NCI-H1694 (cell line): ENCODE results near the gene MLXIPL.
"Not testable (repeated sequence)": the region's sequence is repeated elsewhere in the genome, so short reads cannot be mapped to it uniquely, and the experiment has no call there.

ENCODE experiments used
- DNase-seq: peaks from one replicate; lab custom pipeline; 2025; lab: John Stamatoyannopoulos, UW

The MLXIPL gene

GRCh38 chr7:73623798-73624668, at the start of gene MLXIPL:
TSS of gene MLXIPL (minus strand) at chr7:73624522. CDS start at chr7:73624492, 30 bp downstream.
- DNase-seq = peak; percentile 61

GRCh38 chr7:73671857-73672445, 47.6 kb upstream of the MLXIPL start:
- no peak for DNase-seq

GRCh38 chr7:73671322-73671661, 47.0 kb upstream of the MLXIPL start:
- no peak for DNase-seq

GRCh38 chr7:73669858-73670385, 45.6 kb upstream of the MLXIPL start:
- no peak for DNase-seq

GRCh38 chr7:73669288-73669701, 45.0 kb upstream of the MLXIPL start:
- DNase-seq = no peak

GRCh38 chr7:73668886-73669230, 44.5 kb upstream of the MLXIPL start:
- DNase-seq = no peak

- peak; percentile 86 for DNase-seq
Observed at GRCh38 chr7:73668103-73668885, 44.0 kb upstream of the MLXIPL start.

- peak; percentile 80 for DNase-seq
Observed at GRCh38 chr7:73667344-73668102, 43.2 kb upstream of the MLXIPL start, which contains the start of gene VPS37D. TSS of gene VPS37D (plus strand) at chr7:73667831. CDS start at chr7:73667959, 128 bp downstream.

GRCh38 chr7:73663033-73663432, 38.7 kb upstream of the MLXIPL start:
- no peak for DNase-seq

GRCh38 chr7:73660594-73660993, 36.3 kb upstream of the MLXIPL start:
- DNase-seq = not testable (repeated sequence)

GRCh38 chr7:73659983-73660382, 35.7 kb upstream of the MLXIPL start:
- DNase-seq = no peak

GRCh38 chr7:73655309-73655708, 31.0 kb upstream of the MLXIPL start:
- DNase-seq = not testable (repeated sequence)

- no peak for DNase-seq
Observed at GRCh38 chr7:73652541-73652949, 28.2 kb upstream of the MLXIPL start.

- DNase-seq = no peak
Observed at GRCh38 chr7:73650524-73650923, 26.2 kb upstream of the MLXIPL start.

- no peak for DNase-seq
Observed at GRCh38 chr7:73649576-73649975, 25.3 kb upstream of the MLXIPL start.

- DNase-seq = no peak
Observed at GRCh38 chr7:73648593-73649332, 24.4 kb upstream of the MLXIPL start.

GRCh38 chr7:73647725-73648592, 23.6 kb upstream of the MLXIPL start:
- DNase-seq = peak; percentile 11

GRCh38 chr7:73646785-73647724, 22.7 kb upstream of the MLXIPL start:
- DNase-seq = no peak

- DNase-seq = no peak
Observed at GRCh38 chr7:73645643-73646174, 21.4 kb upstream of the MLXIPL start.
